Adrenal gland (tissue), 12 donors: ENCODE results near the gene AIF1L. TPM values are rescaled to one million over a fixed set of nuclear protein-coding genes. Genes with fewer than 3 reads are reported as not detected.

Experiments used
- DNase-seq, 7 donors: peaks; one replicate each; pipeline ENCODE4 v3.0.0-alpha.2; 2019 to 2020
- H3K27ac ChIP-seq, 5 donors: fragments of 200-600 bp; sonication (generic) in 4 of 5; 1 replicate in 3 of 5; 2 replicates in 2 of 5; pipeline versions ENCODE4 v1.5.1 to v1.8.0; 2016 to 2020; ENCODE audit warnings: mild to moderate bottlenecking in 1 of 5
- H3K27me3 ChIP-seq: fragments of 200-600 bp; 2 replicates; pipeline ENCODE4 v1.8.0; 2021
- H3K36me3 ChIP-seq, 2 donors: fragments of 200-600 bp; replicated peaks in 1 of 2; 1 replicate in 1 of 2; 2 replicates in 1 of 2; pipeline versions ENCODE4 v1.5.1 to v1.8.0; 2018 to 2022
- H3K4me1 ChIP-seq, 2 donors: fragments of 200-600 bp; replicated peaks in 1 of 2; 1 replicate in 1 of 2; 2 replicates in 1 of 2; pipeline versions ENCODE4 v1.5.1 to v1.8.0; 2018 to 2021
- H3K4me3 ChIP-seq, 4 donors: fragments of 200-600 bp; sonication (generic) in 3 of 4; one replicate each; pipeline ENCODE4 v1.5.1; 2016 to 2018
- H3K9me3 ChIP-seq, 3 donors: fragments of 200-600 bp; sonication (generic) in 1 of 3; replicated peaks in 1 of 3; 1 replicate in 2 of 3; 2 replicates in 1 of 3; pipeline versions ENCODE4 v1.5.1 to v1.8.0; 2016 to 2021
- CTCF ChIP-seq, 6 experiments: fragments of 450-650 bp in 4 of 6; fragments of 200-600 bp in 2 of 6; sonication (generic) in 1 of 6; IDR thresholded peaks; 1 replicate in 5 of 6; 2 replicates in 1 of 6; pipeline versions ENCODE4 v1.5.1 to v1.8.0; 2016 to 2021; ENCODE audit warnings: antibody characterized with exemption in 6 of 6, mild to moderate bottlenecking in 2 of 6, moderate library complexity in 1 of 6
- POLR2A ChIP-seq, 2 donors: fragments of 450-650 bp; IDR thresholded peaks; one replicate each; pipeline ENCODE4 v1.6.1; 2017; ENCODE audit warnings: antibody characterized with exemption in 2 of 2, mild to moderate bottlenecking in 2 of 2, moderate library complexity in 1 of 2
- WGBS, 4 donors: extraction: QIAGEN DNeasy Blood & Tissue Kit in 2 of 4; methylation state at CpG; one replicate each; pipeline versions ENCODE4 v1.1.5 to v1.1.7; 2013 to 2017; 5-methylcytosine and 5-hydroxymethylcytosine counted together
- intact Hi-C, 2 donors: fragments of 100-400 bp; cut with DNase I; formaldehyde crosslinking; loops; one replicate each; pipeline versions ENCODE4 v1.14.1 to v1.15.0; 2022 to 2023
- polyA plus RNA-seq, 3 donors: library from polyadenylated mRNA; stranded (reverse); fragments of 200-250 nt in 2 of 3; fragments of 350-450 nt in 1 of 3; fragmentation: Illumina TruSeq in 1 of 3; extraction: RNeasy Lipid Tissue Mini Kit (QIAGEN cat#74804) in 1 of 3; gene quantifications; one replicate each; pipeline ENCODE4 v1.2.3, GENCODE V29; 2013 to 2014
- total RNA-seq, 9 donors: library from RNA; depleted of rRNA in 4 of 9; stranded (reverse); fragments of >200 nt in 4 of 9; fragments of 120-200 nt in 1 of 9; fragmentation: NEBNext Ultra II Directional in 1 of 9; extraction: Animal tissue kit (Norgen Biotek cat#: 25700) in 1 of 9; gene quantifications; one replicate each; pipeline versions ENCODE4 v1.1.0 to v1.2.4, GENCODE V29; 2013 to 2023
- donor health status: healthy with polysubstance abuse.
- donor health status: Bipolar disorder and iron deficiency.
- donor health status: DM: yes; HTN: yes; CAD: no.
- donor health status: DM: no; HTN: no; CAD: no.
- donor health status: DM: no; HTN: no; CAD: no.
- donor health status: DM: yes; HTN: yes; CAD: no.

Gene AIF1L
- total and polyA plus RNA-seq, 12 donors: 2.1 to 19.2 (median 5.7) TPM

GRCh38 chr9:131053896-131054295 lies 42.4 kb upstream of the AIF1L start:
- Histone ChIP-seq H3K36me3 (no peaks in the 10 kb centered on the region), H3K27ac (no peak overlapping the region), H3K4me3 (no peak overlapping the region), H3K27me3 (no peaks in the 10 kb centered on the region), H3K4me1 (no peaks in the 10 kb centered on the region), H3K9me3 (no peaks in the 10 kb centered on the region)
- TF ChIP-seq POLR2A (IDR thresholded peaks at IDR 0.05) (no peak), CTCF (IDR thresholded peaks at IDR 0.05) (no peak)
- no peak for DNase-seq
- intact Hi-C loops: loop anchor here in 1 of 2 donors (5.0 kb wide), 1 partner anchor 352 kb away; no protein-coding TSS in a partner anchor
- 87 to 95% (median 92%) methylated on average over 3 of the region's 3 CpGs for WGBS, 4 donors

- no peak overlapping the region for H3K27ac ChIP-seq
- no peak for DNase-seq
- WGBS, 4 donors: 81 to 91% (median 84%) methylated on average over 11 to 14 of the region's 14 CpGs
- TF ChIP-seq CTCF (IDR thresholded peaks at IDR 0.05): no peak
- TF ChIP-seq POLR2A (IDR thresholded peaks at IDR 0.05): no peak
- H3K27me3 ChIP-seq: no peaks in the 10 kb centered on the region
- no peaks in the 10 kb centered on the region for H3K4me1 ChIP-seq
- no peaks in the 10 kb centered on the region for H3K9me3 ChIP-seq
- intact Hi-C loops: no loop called here
- no peak overlapping the region for H3K4me3 ChIP-seq
- H3K36me3 ChIP-seq: no peaks in the 10 kb centered on the region
These were observed 39.4 kb upstream of the AIF1L start for GRCh38 chr9:131056781-131057506.

- DNase-seq: no peak
- WGBS, 4 donors: 80 to 87% (median 82%) methylated on average over 10 to 21 of the region's 21 CpGs
- Histone ChIP-seq H3K4me3 (no peak overlapping the region), H3K36me3 (no peaks in the 10 kb centered on the region), H3K9me3 (no peaks in the 10 kb centered on the region), H3K4me1 (no peaks in the 10 kb centered on the region), H3K27ac (no peak overlapping the region), H3K27me3 (no peaks in the 10 kb centered on the region)
- intact Hi-C loops: loop anchor here in 1 of 2 donors (10.0 kb wide), 1 partner anchor 274 kb away; no protein-coding TSS in a partner anchor
- no peak for TF ChIP-seq CTCF (IDR thresholded peaks at IDR 0.05)
- TF ChIP-seq POLR2A (IDR thresholded peaks at IDR 0.05): no peak
These were observed 35.3 kb upstream of the AIF1L start for GRCh38 chr9:131060900-131061630.

GRCh38 chr9:131062969-131063368 lies 33.4 kb upstream of the AIF1L start:
- no peaks in the 10 kb centered on the region for H3K9me3 ChIP-seq
- WGBS, 4 donors: 82 to 85% (median 83%) methylated on average over 9 of the region's 9 CpGs
- H3K4me3 ChIP-seq: no peak overlapping the region
- H3K27ac ChIP-seq: no peak overlapping the region
- no peaks in the 10 kb centered on the region for H3K36me3 ChIP-seq
- no peaks in the 10 kb centered on the region for H3K4me1 ChIP-seq
- TF ChIP-seq CTCF (IDR thresholded peaks at IDR 0.05) (no peak), POLR2A (IDR thresholded peaks at IDR 0.05) (no peak)
- intact Hi-C loops: loop anchor here in 1 of 2 donors (10.0 kb wide), 1 partner anchor 272 kb away; no protein-coding TSS in a partner anchor
- DNase-seq: no peak
- no peaks in the 10 kb centered on the region for H3K27me3 ChIP-seq
